ENCODE measurements around the gene TTC34.

- no peak for TF ChIP-seq CTCF (conservative IDR thresholded peaks at IDR 0.05; ENCODE audit: low read depth in 2 of 2)
- no peak for TF ChIP-seq JUNB (IDR thresholded peaks at IDR 0.05; ENCODE audit: unreplicated experiment)
- TF ChIP-seq ETS1 (IDR thresholded peaks at IDR 0.05), result no peak
- TF ChIP-seq EZH2phosphoT487 (IDR thresholded peaks at IDR 0.05; ENCODE audit: unreplicated experiment), result no peak
- no peak for TF ChIP-seq EZH2 (IDR thresholded peaks at IDR 0.05; ENCODE audit: low read depth, unreplicated experiment)
- no peak for TF ChIP-seq NANOG (IDR thresholded peaks at IDR 0.05; ENCODE audit: borderline replicate concordance)
- TF ChIP-seq POLR2AphosphoS5 (IDR thresholded peaks at IDR 0.05; ENCODE audit: low read depth), result no peak
- no peak for TF ChIP-seq REST (IDR thresholded peaks at IDR 0.05; ENCODE audit: unreplicated experiment)
- no peak for TF ChIP-seq CREB1 (CRISPR knock-in tag; IDR thresholded peaks at IDR 0.05; ENCODE audit: low read depth)
- no peak for TF ChIP-seq ZNF331 (CRISPR knock-in tag; IDR thresholded peaks at IDR 0.05; ENCODE audit: low read depth)
- no peak for TF ChIP-seq ZNF114 (CRISPR knock-in tag; IDR thresholded peaks at IDR 0.05)
- no peak for TF ChIP-seq STAT1 (IDR thresholded peaks at IDR 0.05; ENCODE audit: unreplicated experiment)
Measured at GRCh38 chr1:2601721-2602303, 199.7 kb downstream of the TTC34 start.
